Inflammatory macrophage treated with lipopolysaccharide for 4 hours (primary cell): ENCODE data around the gene JAG1.

Experiments used
- DNase-seq: peaks from one replicate; pipeline ENCODE4 v3.0.0-alpha.2; 2020

The JAG1 gene

DNA sequence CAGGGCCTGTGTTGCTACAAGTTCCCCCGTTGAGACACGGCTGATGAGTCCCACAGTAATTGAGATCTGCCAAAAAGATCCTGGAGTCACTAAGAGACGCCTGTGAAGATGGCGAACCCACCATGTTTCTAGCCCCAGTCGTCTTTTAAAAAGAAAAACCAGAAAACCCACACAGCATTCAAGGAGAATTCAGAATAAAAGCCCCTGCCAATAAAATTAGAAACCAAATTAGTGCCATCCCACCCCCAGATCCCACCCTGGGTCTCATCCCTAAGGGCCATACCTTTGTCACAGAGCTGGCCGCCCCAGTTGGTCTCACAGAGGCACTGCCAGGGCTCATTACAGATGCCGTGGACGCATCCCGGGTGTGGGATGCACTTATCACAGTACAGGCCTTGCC lies 21.6 kb downstream of the JAG1 start:
- DNase-seq: no peak

GRCh38 chr20:10651227-10651990 lies 22.4 kb downstream of the JAG1 start:
- no peak for DNase-seq

DNA sequence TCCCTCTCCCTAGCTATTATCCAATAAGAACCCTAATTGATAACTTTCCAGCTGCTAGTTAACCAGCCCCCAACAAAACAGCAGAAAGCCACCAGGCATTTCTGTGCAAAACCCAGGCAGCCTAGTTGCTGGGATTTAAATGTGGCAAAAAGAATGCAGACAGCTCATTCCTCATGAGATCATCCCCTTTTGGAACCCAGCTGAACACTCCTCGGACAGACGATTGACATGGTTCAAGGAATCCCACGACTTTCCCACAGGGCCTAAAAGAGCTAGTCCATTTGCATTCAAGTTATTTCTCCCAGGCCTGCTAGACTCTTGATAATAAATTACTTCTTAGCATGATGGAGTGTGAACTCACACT lies 24.0 kb downstream of the JAG1 start:
- no peak for DNase-seq

GRCh38 chr20:10649080-10649796 lies 24.6 kb downstream of the JAG1 start:
- DNase-seq: no peak

- no peak for DNase-seq
Observed at GRCh38 chr20:10648651-10649050, 25.1 kb downstream of the JAG1 start.

- no peak for DNase-seq
Observed at GRCh38 chr20:10647909-10648308, 25.9 kb downstream of the JAG1 start.

DNA sequence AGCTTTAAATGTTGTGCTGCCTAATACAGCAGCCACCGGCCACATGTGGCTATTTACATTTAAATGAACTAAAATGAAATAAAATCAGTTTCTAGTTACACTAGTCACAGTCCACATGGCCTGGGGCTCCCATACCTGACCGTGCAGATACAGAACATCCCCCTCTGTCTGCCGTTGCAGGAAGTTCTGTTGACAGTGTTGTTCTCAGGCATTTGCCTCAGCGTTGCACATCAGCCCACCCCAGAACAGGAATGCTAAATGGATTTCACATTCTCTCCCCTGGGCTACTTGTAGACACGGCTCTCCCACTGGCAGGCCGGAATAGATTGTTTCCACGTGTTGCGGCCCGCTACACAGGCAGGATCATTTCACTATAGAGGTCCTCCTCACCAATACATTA lies 26.3 kb downstream of the JAG1 start:
- no peak for DNase-seq

DNA sequence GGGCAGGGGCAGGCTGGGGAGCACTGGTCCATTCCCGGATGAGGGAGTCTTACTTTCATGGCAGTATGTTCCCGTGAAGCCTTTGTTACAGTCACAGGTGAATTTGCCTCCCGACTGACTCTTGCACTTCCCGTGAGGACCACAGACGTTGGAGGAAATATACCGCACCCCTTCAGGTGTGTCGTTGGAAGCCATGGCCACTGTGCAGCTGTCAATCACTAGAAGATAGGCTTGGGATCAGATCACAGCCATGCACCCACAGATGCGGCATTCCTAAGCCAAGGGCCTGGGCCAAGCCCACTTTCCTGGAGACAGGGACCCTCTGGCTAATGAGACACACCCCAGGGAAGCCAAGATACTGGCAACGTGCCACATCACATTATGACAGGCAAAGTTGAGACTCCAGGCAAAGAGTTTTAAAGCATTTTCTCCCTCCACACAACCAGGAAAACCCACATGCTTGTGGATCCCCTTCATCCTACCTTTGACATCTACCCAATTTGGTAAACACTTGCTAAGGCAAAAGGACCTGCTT lies 26.8 kb downstream of the JAG1 start:
- no peak for DNase-seq

DNA sequence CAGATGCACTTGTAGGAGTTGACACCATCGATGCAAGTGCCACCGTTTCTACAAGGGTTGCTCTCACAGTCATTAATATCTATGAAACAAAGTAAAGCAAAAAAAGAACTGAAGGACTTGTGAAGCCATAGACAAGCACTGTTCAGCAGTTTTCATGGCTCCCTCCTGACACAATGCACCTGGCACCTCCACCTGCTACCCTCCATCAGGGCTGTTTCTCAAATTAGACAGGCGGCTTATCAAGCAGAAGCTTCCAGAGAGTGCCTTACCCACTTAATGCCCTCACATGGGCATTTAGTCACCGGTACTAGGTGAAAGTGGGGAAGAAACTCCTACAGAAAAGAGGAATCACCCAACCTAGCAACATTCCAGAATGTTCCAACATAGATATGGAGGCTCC lies 27.8 kb downstream of the JAG1 start:
- no peak for DNase-seq

- DNase-seq: no peak
Observed at GRCh38 chr20:10645205-10645570, 28.6 kb downstream of the JAG1 start.

DNA sequence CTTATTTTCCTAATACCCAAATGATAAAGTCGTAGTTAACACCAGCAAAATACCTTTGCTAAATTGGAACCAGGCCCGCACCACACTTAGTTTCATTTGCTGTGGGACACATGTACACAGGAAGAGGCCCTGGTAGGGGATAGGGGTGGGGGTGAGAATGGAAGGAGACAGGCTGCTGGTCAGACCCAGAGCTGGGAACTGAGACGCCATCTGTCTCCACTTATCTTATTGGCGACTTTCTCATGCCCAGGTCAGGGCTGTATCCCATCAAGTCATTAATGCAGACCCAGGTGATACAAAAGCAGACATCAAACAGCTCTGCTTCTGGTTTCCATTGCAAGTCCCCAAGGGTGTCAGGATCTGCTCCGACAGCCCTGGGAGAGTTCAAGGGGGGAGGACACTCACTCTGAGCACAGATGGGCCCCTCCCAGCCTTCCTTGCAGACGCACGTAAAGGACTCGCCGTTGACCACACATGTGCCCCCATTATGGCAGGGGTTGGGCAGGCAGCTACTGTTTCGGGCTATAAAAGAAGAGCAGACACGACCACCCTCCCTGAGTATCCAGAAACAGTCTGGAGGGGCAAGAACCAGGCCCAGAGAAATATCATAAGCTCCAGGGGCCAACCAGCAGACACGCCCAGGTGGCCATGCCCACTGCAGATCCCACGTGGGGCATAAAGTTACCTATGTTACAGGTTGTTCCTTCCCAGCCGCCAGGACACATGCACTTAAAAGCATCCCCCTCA lies 29.2 kb downstream of the JAG1 start:
- DNase-seq: no peak

DNA sequence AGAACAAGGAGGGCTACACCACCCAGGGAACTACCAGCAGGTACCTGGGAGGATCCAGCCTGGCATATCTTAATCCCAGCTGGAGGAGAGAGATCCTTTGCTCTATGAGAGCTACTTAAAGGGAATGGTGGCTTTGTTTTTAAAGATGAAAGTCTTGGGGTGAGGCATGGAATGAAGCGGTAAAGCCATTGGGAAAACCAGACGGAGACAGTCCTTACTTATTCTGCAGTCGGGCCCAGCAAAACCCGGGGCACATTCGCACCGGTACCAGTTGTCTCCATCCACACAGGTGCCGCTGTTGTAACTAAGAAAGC lies 30.3 kb downstream of the JAG1 start:
- DNase-seq: no peak

- DNase-seq: no peak
Observed at GRCh38 chr20:10642856-10643559, 30.8 kb downstream of the JAG1 start.

DNA sequence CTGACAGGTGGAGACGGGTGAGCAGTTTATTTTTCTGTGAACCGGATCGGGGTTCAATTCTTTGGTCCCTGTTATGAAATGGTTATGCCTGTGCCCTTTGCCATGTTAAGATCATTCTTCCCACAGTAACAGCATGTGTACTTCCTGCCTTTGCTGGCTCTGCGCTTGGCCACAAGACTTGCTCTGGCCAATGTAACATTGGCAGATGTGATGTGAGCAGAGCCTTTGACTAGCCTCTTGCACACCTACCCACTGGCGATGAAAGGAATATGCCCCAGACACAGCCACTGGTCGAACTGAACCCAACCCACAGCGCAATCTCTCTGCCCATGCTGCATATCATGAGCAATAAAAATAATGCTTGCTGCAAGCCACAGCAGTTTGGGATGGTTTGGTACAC lies 31.9 kb downstream of the JAG1 start:
- DNase-seq: no peak

DNA sequence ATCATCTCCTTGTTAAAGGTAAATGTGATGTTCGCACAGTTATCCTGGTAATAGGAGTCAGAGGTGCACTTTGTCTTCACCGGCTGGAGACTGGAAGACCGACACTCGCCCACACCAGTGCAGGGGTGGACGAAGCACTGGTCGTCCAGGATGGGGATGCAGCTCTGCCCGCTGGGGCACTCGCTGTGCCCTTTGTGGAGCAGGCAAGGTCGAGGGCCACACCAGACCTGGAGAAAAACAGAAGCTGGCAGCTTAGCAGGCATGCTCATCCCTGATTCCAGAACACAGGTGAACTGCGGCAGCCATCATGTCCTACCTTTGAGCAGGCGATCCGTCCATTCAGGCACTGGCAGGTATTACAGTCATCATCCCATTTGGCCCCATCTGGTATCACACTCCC lies 32.3 kb downstream of the JAG1 start:
- DNase-seq: no peak

GRCh38 chr20:10640897-10641296 lies 32.9 kb downstream of the JAG1 start:
- DNase-seq: no peak

DNA sequence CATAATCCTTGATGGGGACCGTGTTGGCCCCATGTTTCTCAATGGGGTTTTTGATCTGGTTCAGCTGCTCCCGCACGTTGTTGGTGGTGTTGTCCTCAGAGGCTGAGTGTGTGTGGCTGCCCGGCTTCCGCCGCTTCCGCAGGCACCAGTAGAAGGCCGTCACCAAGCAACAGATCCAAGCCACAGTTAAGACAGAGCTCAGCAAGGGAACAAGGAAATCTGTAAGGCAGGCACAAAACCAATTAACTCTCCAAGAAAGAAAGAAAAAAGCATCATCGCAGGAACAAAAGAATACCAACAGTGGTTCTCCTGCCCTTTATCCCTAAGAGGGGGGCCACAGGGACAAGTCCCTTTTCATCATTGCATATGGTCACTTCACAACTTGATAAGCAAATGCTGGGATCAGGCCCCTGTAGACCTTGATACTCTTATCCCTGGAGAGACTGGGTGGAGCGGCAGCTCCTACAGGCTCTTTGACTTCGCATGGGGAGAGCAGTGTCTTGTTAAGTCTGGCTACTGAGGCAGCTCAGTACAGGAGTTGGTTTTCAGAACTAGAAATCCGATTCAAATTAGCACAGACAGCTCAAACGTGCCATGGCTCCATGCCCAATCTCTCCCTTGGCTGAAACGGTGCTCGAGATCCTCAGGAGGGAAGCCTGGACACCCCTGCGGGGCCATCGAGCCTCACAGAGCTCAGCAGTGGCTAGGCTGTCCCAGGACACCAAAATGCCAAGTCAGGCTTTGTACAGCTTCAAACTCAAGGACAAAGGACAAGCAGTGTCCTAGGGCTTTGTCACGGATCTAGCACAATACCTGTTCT lies 33.9 kb downstream of the JAG1 start:
- DNase-seq: no peak

- no peak for DNase-seq
Observed at GRCh38 chr20:10639077-10639736, 34.6 kb downstream of the JAG1 start.

DNA sequence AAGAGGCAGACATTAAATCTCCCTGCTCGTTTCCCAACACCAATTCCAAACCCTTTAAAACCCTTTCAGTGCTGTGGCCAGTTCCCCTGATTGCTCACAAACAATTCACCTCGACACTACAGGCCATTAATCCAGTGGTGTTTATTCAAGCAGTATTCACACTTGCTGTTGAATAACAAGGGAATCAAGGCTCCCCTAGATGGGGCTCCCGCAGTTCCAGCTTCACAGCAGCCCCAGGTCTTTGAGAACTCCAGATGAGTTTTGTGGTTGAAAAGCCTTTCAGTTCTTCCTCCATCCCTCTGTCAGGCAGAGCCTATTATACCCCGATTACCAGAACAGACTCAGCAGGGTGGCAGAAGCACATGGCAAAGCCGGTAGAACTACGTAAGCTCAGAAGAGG lies 36.2 kb downstream of the JAG1 start:
- no peak for DNase-seq

GRCh38 chr20:10637031-10637559 lies 36.7 kb downstream of the JAG1 start:
- no peak for DNase-seq

DNA sequence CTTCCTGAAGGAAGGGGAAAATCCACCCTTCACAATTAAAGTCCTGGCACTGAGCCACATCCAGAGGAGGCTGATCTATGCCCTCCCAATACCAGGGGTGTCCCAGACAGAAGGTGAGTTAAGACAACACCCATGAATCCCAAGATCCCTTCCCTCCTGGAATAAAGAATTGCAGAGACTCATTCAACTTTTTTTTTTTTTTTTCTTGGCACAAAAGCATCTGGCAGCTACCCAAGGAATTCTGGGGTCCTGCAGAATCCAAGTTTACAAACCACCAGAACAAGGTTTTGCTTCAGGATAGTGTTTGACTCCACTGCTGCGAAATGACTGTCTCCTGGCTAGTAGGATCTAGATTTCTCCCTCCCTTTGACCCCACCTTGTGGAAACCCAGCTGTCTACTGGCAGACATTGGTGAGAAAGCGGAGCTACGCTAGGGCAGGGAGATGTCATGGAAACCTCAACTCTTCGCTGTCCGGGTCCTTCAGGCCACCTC lies 37.4 kb downstream of the JAG1 start:
- DNase-seq: no peak
